Hepatocyte (in vitro differentiated cells): ENCODE results near the gene CHSY1. TPM values are rescaled to one million over a fixed set of nuclear protein-coding genes. Genes with fewer than 3 reads are reported as not detected.

ENCODE experiments used
- DNase-seq: peaks from one replicate; pipeline ENCODE4 v3.0.0-alpha.2; 2016; ENCODE audit warnings: low spot score
- H2AFZ ChIP-seq: fragments of 200-600 bp; sonication (generic); 2 replicates; pipeline ENCODE4 v1.6.0; 2016; ENCODE audit warnings: antibody characterized with exemption, mild to moderate bottlenecking
- H3K27ac ChIP-seq: fragments of 200-600 bp; sonication (generic); 2 replicates; pipeline ENCODE4 v1.5.1; 2016; ENCODE audit warnings: mild to moderate bottlenecking
- H3K27me3 ChIP-seq: fragments of 200-600 bp; sonication (generic); 2 replicates; pipeline ENCODE4 v1.6.1; 2016
- H3K36me3 ChIP-seq: fragments of 200-600 bp; sonication (generic); replicated peaks from 2 replicates; pipeline ENCODE4 v1.5.1; 2016; ENCODE audit warnings: low read depth; ENCODE audit not compliant: insufficient read depth
- H3K4me1 ChIP-seq: fragments of 200-600 bp; sonication (generic); 2 replicates; pipeline ENCODE4 v1.5.1; 2016; ENCODE audit warnings: mild to moderate bottlenecking, moderate library complexity; ENCODE audit not compliant: insufficient read depth
- H3K4me2 ChIP-seq: fragments of 200-600 bp; sonication (generic); 2 replicates; pipeline ENCODE4 v1.6.0; 2016
- H3K4me3 ChIP-seq: fragments of 200-600 bp; sonication (generic); 2 replicates; pipeline ENCODE4 v1.5.1; 2016; ENCODE audit warnings: mild to moderate bottlenecking
- H3K79me2 ChIP-seq: fragments of 200-600 bp; sonication (generic); 2 replicates; pipeline ENCODE4 v1.6.0; 2017; ENCODE audit warnings: mild to moderate bottlenecking
- H3K9me2 ChIP-seq: fragments of 200-600 bp; sonication (generic); replicated peaks from 2 replicates; pipeline ENCODE4 v1.6.0; 2017; ENCODE audit warnings: mild to moderate bottlenecking; ENCODE audit not compliant: insufficient read depth
- H3K9me3 ChIP-seq: fragments of 200-600 bp; sonication (generic); 2 replicates; pipeline ENCODE4 v1.5.1; 2016; ENCODE audit warnings: low read depth, mild to moderate bottlenecking
- H4K20me1 ChIP-seq: fragments of 200-600 bp; sonication (generic); 2 replicates; pipeline ENCODE4 v1.6.0; 2016; ENCODE audit warnings: mild to moderate bottlenecking; ENCODE audit not compliant: insufficient read depth, poor library complexity, severe bottlenecking
- CTCF ChIP-seq: fragments of 200-600 bp; sonication (generic); IDR thresholded peaks from 2 replicates; pipeline ENCODE4 v1.5.1; 2016; ENCODE audit warnings: antibody characterized with exemption, mild to moderate bottlenecking; ENCODE audit not compliant: poor library complexity
- EZH2 ChIP-seq: fragments of 200-600 bp; sonication (generic); IDR thresholded peaks from 2 replicates; pipeline ENCODE4 v1.6.1; 2016; ENCODE audit warnings: antibody characterized with exemption, mild to moderate bottlenecking, borderline replicate concordance
- EZH2phosphoT487 ChIP-seq: fragments of 200-600 bp; sonication (generic); IDR thresholded peaks from one replicate; pipeline ENCODE4 v1.6.1; 2018; ENCODE audit warnings: antibody characterized with exemption, mild to moderate bottlenecking, low read depth, moderate library complexity; ENCODE audit not compliant: unreplicated experiment, severe bottlenecking
- WGBS: methylation state at CpG from one replicate; pipeline ENCODE4 v1.1.6; 2016; ENCODE audit warnings: low lambda C conversion rate; ENCODE audit errors: missing lambda C conversion rate; 5-methylcytosine and 5-hydroxymethylcytosine counted together
- polyA plus RNA-seq: library from polyadenylated mRNA; unstranded; fragments of >200 nt; fragmentation: Nextera tagmentation; extraction: Ambion mirVana; gene quantifications from 2 replicates; pipeline ENCODE4 v1.2.1, GENCODE V29; 2016
- total RNA-seq: library from RNA; depleted of rRNA; stranded (reverse); fragments of >200 nt; gene quantifications from 2 replicates; pipeline ENCODE4 v1.2.3, GENCODE V29; 2014

The CHSY1 gene
- total and polyA plus RNA-seq, 2 experiments from 2014 or later = 22.5 to 27.8 TPM

DNA sequence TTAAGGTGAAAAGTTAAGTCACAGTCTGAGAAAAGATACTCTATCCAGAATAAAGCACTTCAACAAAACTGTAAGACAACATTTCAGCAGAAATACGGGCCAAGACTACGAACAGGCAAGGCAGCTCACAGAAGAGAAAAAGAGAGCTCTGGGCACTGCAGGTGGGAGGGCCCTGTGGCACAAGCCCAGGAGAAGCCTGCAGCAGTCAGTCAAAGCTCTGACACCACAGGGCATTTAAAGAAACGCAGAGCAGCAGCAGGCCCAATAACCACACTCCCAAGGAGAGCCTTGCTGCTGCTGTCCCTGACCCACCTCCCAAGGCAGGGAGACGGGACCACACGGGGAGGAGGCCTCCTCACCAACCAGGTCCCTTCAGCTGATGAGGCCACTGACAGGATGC lies 19.2 kb downstream of the CHSY1 start:
- Histone ChIP-seq H3K36me3 (no peaks in the 10 kb centered on the region), H4K20me1 (peaks cover 7% of the 10 kb centered on the region), H3K4me2 (no peak overlapping the region), H3K79me2 (peaks cover 100% of the 10 kb centered on the region), H3K27me3 (no peaks in the 10 kb centered on the region), H3K27ac (no peak overlapping the region), H3K4me1 (no peaks in the 10 kb centered on the region), H3K9me2 (no peaks in the 10 kb centered on the region), H2AFZ (no peak overlapping the region), H3K9me3 (peaks cover 9% of the 10 kb centered on the region), H3K4me3 (no peak overlapping the region)
- no peak for DNase-seq
- 78% methylated on average over 5 of the region's 5 CpGs for WGBS
- TF ChIP-seq CTCF (no peak), EZH2 (no peak), EZH2phosphoT487 (no peak)

DNA sequence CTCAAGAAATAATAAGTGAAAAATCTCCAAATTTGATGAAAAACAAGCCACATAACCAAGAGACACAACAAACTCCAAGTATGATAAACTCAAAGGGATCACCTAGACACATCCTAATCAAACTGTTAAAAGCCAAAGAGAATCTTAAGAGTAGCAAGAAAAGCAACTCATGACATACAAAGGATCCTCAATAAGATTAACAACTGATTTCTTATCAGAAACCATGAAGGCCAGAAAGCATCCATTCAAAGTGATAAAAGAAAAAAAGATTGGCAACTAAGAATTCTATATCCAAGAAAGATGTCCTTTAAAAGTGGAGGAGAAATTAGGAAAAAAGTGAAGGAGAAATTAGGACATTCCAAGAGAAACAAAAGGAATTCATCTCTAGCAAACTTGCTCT lies 23.5 kb downstream of the CHSY1 start:
- H3K9me2 ChIP-seq = no peaks in the 10 kb centered on the region
- no peak overlapping the region for H3K27ac ChIP-seq
- H3K9me3 ChIP-seq = peaks cover 9% of the 10 kb centered on the region
- H4K20me1 ChIP-seq = peaks cover 9% of the 10 kb centered on the region
- H3K79me2 ChIP-seq = peaks cover 97% of the 10 kb centered on the region
- H3K4me2 ChIP-seq = no peak overlapping the region
- H3K36me3 ChIP-seq = no peaks in the 10 kb centered on the region
- no peak overlapping the region for H3K4me3 ChIP-seq
- H3K4me1 ChIP-seq = no peaks in the 10 kb centered on the region
- TF ChIP-seq EZH2phosphoT487 (no peak), EZH2 (no peak), CTCF (no peak)
- no peaks in the 10 kb centered on the region for H3K27me3 ChIP-seq
- DNase-seq = no peak
- H2AFZ ChIP-seq = no peak overlapping the region

DNA sequence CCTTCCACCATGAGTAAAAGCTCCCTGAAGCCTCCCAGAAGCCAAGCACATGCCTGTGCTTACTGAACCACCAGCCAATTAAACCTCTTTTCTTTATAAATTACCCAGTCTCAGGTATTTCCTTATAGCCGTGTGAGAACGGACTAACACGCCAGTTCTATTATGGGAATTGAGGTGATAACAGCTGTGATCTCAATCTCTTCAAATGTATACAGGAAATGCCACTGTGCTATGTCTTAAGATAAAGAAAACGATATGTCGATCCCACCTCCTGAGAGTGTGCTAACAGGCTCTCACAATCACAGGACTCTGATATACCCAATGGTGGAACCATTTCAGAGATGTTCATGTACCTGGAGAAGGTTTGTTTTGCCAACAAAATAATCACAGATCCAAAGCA lies 26.2 kb downstream of the CHSY1 start:
- Histone ChIP-seq H4K20me1 (peaks cover 29% of the 10 kb centered on the region), H2AFZ (no peak overlapping the region)
- WGBS = 65% methylated on average over 5 of the region's 5 CpGs

More for the DNA sequence above, 26.2 kb downstream of the CHSY1 start:
- Histone ChIP-seq H3K9me2 (no peaks in the 10 kb centered on the region), H3K4me1 (peaks cover 11% of the 10 kb centered on the region), H3K4me2 (no peak overlapping the region), H3K36me3 (no peaks in the 10 kb centered on the region), H3K79me2 (peaks cover 97% of the 10 kb centered on the region), H3K9me3 (peaks cover 9% of the 10 kb centered on the region), H3K4me3 (no peak overlapping the region), H3K27me3 (no peaks in the 10 kb centered on the region), H3K27ac (no peak overlapping the region)
- TF ChIP-seq EZH2 = no peak
- no peak for TF ChIP-seq CTCF
- no peak for DNase-seq
